NB4 (cell line): Measurements from ENCODE around the gene TNFRSF6B.

Source experiments
- DNase-seq: peaks from one replicate; pipeline ENCODE4 v3.0.0; 2010; ENCODE audit warnings: low read depth
- H3K4me3 ChIP-seq: one replicate; pipeline ENCODE4 v1.5.1; 2011; ENCODE audit warnings: mild to moderate bottlenecking, low read depth, low read length, moderate library complexity
- MAX ChIP-seq: IDR thresholded peaks from 2 replicates; pipeline ENCODE4 v1.6.1; 2011; ENCODE audit warnings: low read depth, low read length
- MYC ChIP-seq: IDR thresholded peaks from 2 replicates; pipeline ENCODE4 v1.6.1; 2011; ENCODE audit warnings: low read depth, low read length
- POLR2A ChIP-seq: IDR thresholded peaks from 2 replicates; pipeline ENCODE4 v1.6.1; 2011; ENCODE audit warnings: mild to moderate bottlenecking; ENCODE audit not compliant: insufficient read length; ENCODE audit errors: extremely low read depth
- TF ChIP-seq, protein P1 (sequence below): IDR thresholded peaks from one replicate; pipeline ENCODE4 v1.5.1; 2012; ENCODE audit warnings: low read depth, low read length

The TNFRSF6B gene

DNA sequence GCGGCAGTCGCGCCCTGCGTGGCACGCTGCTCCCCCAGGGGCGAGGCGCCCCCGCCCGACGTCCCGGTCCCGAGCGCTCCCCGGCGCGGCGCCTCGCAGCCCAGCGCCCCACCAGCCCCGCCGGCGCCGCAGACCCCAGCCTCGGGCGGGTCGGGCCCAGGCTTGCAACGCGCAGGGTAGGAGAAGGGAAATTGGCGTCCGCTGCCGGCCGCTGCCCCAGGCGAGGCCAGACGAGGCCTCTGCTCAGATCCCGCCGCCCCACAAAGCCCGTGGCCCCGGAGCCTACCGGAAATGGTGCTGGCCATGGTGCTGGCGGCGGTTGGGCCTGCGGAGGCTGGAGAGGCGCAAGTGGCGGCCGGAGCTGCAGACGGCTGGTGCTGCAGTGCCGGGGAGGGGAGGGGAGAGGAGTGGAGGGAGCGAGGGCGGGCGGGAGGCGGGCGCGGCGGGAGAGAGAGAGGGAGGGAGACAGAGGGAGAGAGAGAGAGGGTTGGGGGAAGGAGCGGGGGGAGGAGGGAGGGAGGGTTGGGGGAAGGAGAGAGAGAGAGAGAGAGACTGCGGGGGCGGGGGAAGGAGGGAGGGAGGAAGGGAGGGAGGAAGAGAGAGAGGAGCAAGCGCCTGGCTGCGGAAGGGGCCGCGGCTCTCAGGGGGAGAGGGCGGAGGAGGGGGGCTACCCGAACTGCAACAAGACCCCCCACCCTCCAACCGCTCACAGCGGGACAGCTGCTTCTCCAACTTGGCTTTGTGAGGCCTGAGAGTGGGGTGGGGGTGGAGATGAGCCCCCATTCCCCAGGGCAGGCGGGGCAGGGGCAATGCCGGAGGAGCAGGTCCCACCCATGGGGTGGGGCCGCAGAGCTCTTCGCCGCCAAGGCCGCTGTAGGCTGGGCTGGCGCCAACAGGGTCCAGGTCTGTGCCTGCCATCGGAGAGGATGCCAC is 43.1 kb upstream of the TNFRSF6B start, which contains the start of gene STMN3:
TSS of gene STMN3 (minus strand) at position 384 of the 933 bp plus-strand sequence. CDS start at position 305, 79 bp downstream.
- peak; percentile 95 for DNase-seq
- TF ChIP-seq POLR2A (peak; percentile 22), MAX (peak; percentile 76), MYC (peak; percentile 11)
- TF ChIP-seq, protein P1, sequence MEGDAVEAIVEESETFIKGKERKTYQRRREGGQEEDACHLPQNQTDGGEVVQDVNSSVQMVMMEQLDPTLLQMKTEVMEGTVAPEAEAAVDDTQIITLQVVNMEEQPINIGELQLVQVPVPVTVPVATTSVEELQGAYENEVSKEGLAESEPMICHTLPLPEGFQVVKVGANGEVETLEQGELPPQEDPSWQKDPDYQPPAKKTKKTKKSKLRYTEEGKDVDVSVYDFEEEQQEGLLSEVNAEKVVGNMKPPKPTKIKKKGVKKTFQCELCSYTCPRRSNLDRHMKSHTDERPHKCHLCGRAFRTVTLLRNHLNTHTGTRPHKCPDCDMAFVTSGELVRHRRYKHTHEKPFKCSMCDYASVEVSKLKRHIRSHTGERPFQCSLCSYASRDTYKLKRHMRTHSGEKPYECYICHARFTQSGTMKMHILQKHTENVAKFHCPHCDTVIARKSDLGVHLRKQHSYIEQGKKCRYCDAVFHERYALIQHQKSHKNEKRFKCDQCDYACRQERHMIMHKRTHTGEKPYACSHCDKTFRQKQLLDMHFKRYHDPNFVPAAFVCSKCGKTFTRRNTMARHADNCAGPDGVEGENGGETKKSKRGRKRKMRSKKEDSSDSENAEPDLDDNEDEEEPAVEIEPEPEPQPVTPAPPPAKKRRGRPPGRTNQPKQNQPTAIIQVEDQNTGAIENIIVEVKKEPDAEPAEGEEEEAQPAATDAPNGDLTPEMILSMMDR = no peak
- H3K4me3 ChIP-seq = peak within 1 kb of the TSS; percentile 25

DNA sequence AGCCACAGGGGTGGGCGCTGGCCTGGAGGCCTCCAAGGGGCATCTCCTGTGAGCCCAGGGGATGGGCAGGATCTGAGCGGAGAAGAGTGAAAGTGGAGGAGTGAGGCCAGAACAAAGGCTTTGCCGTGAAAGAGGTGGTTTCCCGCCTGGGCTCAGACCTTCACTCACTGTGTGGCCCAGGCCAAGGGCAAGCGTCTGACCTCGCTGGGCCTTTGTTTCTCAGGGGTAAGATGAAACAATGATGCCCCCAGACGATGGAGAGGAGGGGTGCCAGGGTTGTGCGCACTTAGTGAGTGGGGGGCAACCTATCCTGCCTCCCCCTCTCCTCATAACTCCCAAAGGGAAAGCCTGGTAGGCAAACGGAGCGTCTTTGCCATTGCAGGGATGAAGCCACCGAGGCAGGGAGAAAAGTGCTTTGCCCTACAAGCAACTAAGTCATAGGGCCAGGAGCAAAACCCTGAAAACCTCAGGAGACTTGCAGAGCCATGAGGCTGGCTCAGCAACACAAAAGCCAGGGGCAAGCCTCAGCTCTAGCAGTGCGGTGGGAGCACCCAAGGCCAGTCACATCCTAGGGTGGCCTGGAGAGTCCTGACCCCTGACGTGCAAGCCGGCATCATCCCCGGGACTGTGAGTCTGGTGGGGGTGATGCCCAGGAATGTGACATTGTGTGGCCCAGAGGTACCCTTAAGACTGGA is 42.3 kb upstream of the TNFRSF6B start:
- no peak overlapping the region for H3K4me3 ChIP-seq
- TF ChIP-seq MYC (no peak), MAX (no peak), POLR2A (no peak)
- TF ChIP-seq, protein P1 = no peak

DNA sequence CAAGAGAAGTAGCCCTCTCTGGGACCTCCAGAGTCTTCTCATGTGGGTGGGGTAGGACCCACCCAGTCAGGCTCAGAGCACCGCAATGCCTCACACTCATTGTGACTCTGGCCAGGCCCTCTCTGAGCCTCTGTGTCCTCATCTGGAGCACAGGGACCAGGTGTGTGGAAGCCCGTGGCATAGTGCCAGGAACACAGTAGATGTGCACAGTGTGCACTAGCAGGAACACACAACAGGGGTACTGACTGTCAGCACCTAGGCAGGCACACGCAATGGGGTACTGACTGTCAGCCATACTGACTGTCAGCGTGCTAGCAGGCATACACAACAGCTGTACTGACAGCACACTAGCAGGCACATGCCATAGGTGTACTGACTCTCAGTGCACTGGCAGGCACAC is 41.2 kb upstream of the TNFRSF6B start:
- no peak for DNase-seq
- H3K4me3 ChIP-seq = no peak overlapping the region
- TF ChIP-seq POLR2A = no peak
- TF ChIP-seq, protein P1 = no peak
- no peak for TF ChIP-seq MAX
- no peak for TF ChIP-seq MYC

More for the DNA sequence above, 42.3 kb upstream of the TNFRSF6B start:
- DNase-seq = no peak

GRCh38 chr20:63656451-63656850 is 40.0 kb upstream of the TNFRSF6B start:
- TF ChIP-seq, protein P1 = no peak
- TF ChIP-seq POLR2A = no peak
- no peak for TF ChIP-seq MYC
- TF ChIP-seq MAX = no peak
- H3K4me3 ChIP-seq = no peak overlapping the region
- DNase-seq = no peak

DNA sequence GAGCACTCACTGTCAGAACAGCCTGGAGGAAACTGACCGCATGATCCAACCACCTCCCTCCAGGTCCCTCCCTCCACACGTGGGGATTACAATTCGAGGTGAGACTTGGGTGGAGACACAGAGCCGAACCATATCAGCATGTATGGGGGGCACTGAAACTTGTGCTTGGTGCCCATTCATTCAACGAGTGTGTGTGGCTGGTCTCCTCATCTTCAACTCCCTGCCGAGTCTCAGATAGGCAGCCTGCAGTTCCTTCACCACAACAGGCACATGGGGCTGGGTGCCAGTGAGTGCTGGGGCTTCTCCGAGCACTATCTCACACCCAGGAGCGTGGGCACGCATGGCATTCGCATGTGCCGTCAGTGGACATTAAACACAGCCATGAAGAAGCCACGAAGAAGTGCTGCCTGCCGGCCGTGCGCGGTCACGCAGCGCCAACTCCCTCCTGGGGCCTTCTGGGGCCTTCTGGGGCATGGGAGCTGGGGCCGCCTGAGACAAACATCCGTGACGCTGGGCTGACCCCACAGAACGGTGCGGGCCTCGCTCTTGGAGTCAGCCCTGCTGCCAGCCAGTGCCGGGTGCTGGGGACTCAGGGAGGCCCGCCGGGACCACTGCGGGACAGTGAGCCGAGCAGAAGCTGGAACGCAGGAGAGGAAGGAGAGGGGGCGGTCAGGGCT is 39.1 kb upstream of the TNFRSF6B start:
- H3K4me3 ChIP-seq = no peak overlapping the region
- no peak for DNase-seq
- TF ChIP-seq MYC = no peak
- no peak for TF ChIP-seq MAX
- TF ChIP-seq, protein P1 = no peak
- no peak for TF ChIP-seq POLR2A
